IPS DF 6.9 (cell line): ENCODE results near the gene C12orf54.
"Not testable (repeated sequence)": the region's sequence is repeated elsewhere in the genome, so short reads cannot be mapped to it uniquely, and the experiment has no call there.

Experiments used
- DNase-seq: peaks from one replicate; pipeline ENCODE4 v3.0.0-alpha.2; 2013; ENCODE audit warnings: low read depth, low spot score
- H3K27ac ChIP-seq: one replicate; pipeline ENCODE4 v1.5.1; 2013; ENCODE audit warnings: low read length, control low read depth
- H3K27me3 ChIP-seq: 2 replicates; pipeline ENCODE4 v1.6.1; 2013; ENCODE audit warnings: mild to moderate bottlenecking, low read length; ENCODE audit not compliant: control insufficient read depth, insufficient read depth
- H3K36me3 ChIP-seq: 2 replicates; pipeline ENCODE4 v1.6.1; 2013; ENCODE audit warnings: low read length; ENCODE audit not compliant: control insufficient read depth, insufficient read depth
- H3K4me1 ChIP-seq: 2 replicates; pipeline ENCODE4 v1.6.1; 2013; ENCODE audit warnings: low read length; ENCODE audit not compliant: control insufficient read depth, insufficient read depth
- H3K4me3 ChIP-seq: 2 replicates; pipeline ENCODE4 v1.5.1; 2013; ENCODE audit warnings: mild to moderate bottlenecking, low read length
- H3K9me3 ChIP-seq: 2 replicates; pipeline ENCODE4 v1.6.1; 2013; ENCODE audit warnings: low read length, inconsistent platforms; ENCODE audit not compliant: control insufficient read depth, insufficient read depth
- WGBS: extraction: QIAGEN DNeasy Blood & Tissue Kit; methylation state at CpG from one replicate; pipeline ENCODE4 v1.1.7; 2013; ENCODE audit warnings: mixed read lengths, missing lambda C conversion rate; ENCODE audit not compliant: insufficient read length, insufficient coverage; 5-methylcytosine and 5-hydroxymethylcytosine counted together

C12orf54 gene

GRCh38 chr12:48482198-48482597 is at the start of gene C12orf54:
Gene C12orf54, plus strand, starts transcription at chr12:48482498. Its CDS starts 799 bp downstream, at chr12:48483297.
- WGBS = no CpG with 5 or more reads among the region's 2 CpGs
- Histone ChIP-seq H3K36me3 (no peaks in the 10 kb centered on the region), H3K4me3 (no peak within 1 kb of the TSS), H3K9me3 (no peaks in the 10 kb centered on the region), H3K4me1 (no peaks in the 10 kb centered on the region), H3K27me3 (no peaks in the 10 kb centered on the region), H3K27ac (no peak within 1 kb of the TSS)
- no peak for DNase-seq

- not testable (repeated sequence) for DNase-seq, H3K27ac ChIP-seq, H3K9me3 ChIP-seq, H3K4me3 ChIP-seq, H3K27me3 ChIP-seq, H3K36me3 ChIP-seq, H3K4me1 ChIP-seq
- no CpG with 5 or more reads among the region's 10 CpGs for WGBS
These were observed 48.3 kb upstream of the C12orf54 start for GRCh38 chr12:48434016-48434415.

DNA sequence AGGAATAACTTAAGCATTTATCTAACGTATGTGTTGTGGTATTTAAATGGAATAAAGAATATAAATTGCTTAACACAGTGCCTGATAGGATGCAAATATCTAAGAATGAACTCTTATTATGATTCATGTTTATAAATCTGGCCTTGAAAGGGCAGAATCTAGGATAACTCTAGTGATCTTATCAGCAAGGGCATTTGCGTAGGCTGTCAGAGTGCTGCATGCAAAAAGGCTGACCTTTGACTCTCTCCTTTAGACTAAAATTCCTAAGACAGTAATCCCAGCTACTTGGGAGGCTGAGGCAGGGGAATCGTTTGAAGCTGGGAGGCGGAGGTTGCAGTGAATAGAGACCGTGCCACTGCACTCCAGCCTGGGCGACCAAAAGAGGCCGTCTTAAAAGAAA is 41.2 kb upstream of the C12orf54 start:
- Histone ChIP-seq H3K27me3 (no peaks in the 10 kb centered on the region), H3K4me3 (no peak overlapping the region), H3K36me3 (no peaks in the 10 kb centered on the region), H3K4me1 (no peaks in the 10 kb centered on the region), H3K9me3 (no peaks in the 10 kb centered on the region), H3K27ac (no peak overlapping the region)
- WGBS = no CpG with 5 or more reads among the region's 7 CpGs
- DNase-seq = no peak

DNA sequence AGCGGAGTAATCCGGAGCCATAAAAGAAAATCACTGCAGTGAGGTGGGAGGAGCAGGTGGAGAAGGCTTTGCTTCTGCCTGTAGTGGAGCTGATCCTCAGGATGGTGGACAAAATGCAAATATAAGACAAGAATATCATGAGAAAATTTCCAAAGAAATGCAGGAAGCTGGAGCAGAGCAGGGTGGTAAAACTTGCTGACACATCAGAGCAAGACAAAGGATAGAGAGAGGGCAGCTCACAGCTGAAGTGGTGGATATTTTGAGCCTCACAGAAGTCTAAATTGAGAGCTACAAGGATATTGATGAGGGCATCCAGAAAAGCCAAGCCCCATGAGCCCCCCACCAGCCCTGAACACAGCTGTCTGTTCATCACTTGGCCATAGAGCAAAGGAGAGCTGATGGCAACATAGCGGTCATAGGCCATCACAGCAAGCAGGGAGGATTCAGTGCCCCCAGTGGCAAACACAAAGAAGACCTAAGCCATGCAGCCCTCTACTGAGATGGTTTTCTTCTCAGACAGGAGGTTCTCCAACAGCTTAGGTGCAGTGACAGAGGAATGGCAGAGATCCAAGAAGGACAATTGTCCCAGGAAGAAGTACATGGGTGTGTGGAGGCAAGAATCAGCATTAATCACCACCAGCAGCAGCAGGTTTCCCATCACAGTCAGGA is 40.0 kb upstream of the C12orf54 start:
- Histone ChIP-seq H3K9me3 (no peaks in the 10 kb centered on the region), H3K27me3 (no peaks in the 10 kb centered on the region), H3K36me3 (no peaks in the 10 kb centered on the region), H3K4me1 (no peaks in the 10 kb centered on the region), H3K27ac (no peak overlapping the region), H3K4me3 (no peak overlapping the region)
- DNase-seq = no peak
- no CpG with 5 or more reads among the region's 3 CpGs for WGBS

DNA sequence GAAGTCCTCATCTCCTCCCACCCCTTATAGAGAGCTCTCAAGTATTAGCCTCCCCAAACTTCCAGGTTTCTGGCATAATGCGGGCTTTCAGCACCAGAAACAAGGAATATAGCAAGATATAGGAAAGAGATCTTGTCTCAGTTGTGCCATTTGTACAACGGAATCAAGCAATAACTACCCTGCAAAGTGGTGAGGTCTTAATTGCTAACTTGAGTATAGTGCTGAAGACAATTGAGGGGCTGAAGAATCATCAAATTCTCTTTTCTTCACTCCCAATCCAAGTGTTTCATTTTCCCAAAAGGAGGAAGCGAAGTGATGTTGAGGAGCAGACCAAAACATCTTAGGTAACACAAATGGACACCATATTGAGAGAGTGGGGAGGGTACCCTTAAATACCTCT is 36.8 kb upstream of the C12orf54 start:
- Histone ChIP-seq H3K36me3 (no peaks in the 10 kb centered on the region), H3K4me3 (no peak overlapping the region), H3K27me3 (no peaks in the 10 kb centered on the region), H3K9me3 (no peaks in the 10 kb centered on the region), H3K4me1 (no peaks in the 10 kb centered on the region), H3K27ac (no peak overlapping the region)
- no CpG with 5 or more reads among the region's 3 CpGs for WGBS
- no peak for DNase-seq

- Histone ChIP-seq H3K27me3 (no peaks in the 10 kb centered on the region), H3K4me1 (no peaks in the 10 kb centered on the region), H3K4me3 (no peak overlapping the region), H3K36me3 (no peaks in the 10 kb centered on the region), H3K27ac (no peak overlapping the region), H3K9me3 (no peaks in the 10 kb centered on the region)
- WGBS = no CpG with 5 or more reads among the region's 4 CpGs
- no peak for DNase-seq
These were observed 36.0 kb upstream of the C12orf54 start for GRCh38 chr12:48446161-48446776.

DNA sequence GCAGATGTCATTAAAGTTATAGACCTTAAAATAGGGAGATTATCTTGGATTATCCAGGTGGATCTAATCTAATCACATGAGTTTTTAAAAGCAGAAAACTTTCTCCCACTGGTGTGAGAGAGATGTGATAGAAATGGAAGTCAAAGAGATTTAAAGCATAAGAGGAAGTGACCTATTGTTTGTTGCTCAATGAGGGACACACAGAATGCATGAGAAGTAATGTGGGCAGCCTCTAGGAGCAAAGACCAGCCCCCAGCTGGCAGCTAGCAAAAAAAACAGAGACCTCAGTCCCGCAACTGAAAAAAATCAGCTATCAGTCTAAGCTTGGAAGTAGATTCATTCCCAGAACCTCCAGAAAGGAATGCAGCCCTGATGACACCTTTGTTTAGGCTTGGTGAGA is 34.5 kb upstream of the C12orf54 start:
- no peak for DNase-seq
- H3K27me3 ChIP-seq = no peaks in the 10 kb centered on the region
- no peaks in the 10 kb centered on the region for H3K9me3 ChIP-seq
- H3K4me1 ChIP-seq = no peaks in the 10 kb centered on the region
- no peaks in the 10 kb centered on the region for H3K36me3 ChIP-seq
- no peak overlapping the region for H3K4me3 ChIP-seq
- WGBS = no CpG with 5 or more reads among the region's 1 CpG
- no peak overlapping the region for H3K27ac ChIP-seq

DNA sequence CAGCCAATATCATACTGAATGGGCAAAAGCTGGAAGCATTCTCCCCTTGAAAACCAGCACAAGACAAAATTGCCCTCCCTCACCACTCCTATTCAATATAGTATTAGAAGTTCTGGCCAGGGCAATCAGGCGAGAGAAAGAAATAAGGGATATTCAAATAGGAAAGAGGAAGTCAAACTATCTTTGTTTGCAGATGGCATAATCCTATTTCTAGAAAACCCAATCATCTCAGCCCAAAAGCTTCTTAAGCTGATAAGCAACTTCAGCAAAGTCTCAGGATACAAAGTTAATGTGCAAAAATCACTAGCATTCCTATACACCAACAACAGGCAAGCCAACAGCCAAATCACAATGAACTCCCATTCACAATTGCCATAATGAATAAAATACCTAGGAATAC is 30.9 kb upstream of the C12orf54 start:
- no CpG with 5 or more reads among the region's 1 CpG for WGBS

GRCh38 chr12:48452961-48453360 is 29.3 kb upstream of the C12orf54 start:
- not testable (repeated sequence) for H3K4me3 ChIP-seq, H3K9me3 ChIP-seq, H3K27me3 ChIP-seq, DNase-seq, H3K36me3 ChIP-seq, H3K27ac ChIP-seq, H3K4me1 ChIP-seq
- WGBS = no CpG with 5 or more reads among the region's 2 CpGs

More for the DNA sequence above, 30.9 kb upstream of the C12orf54 start:
- H3K36me3 ChIP-seq = no peaks in the 10 kb centered on the region
- no peak for DNase-seq
- no peaks in the 10 kb centered on the region for H3K4me1 ChIP-seq
- H3K27ac ChIP-seq = no peak overlapping the region
- no peaks in the 10 kb centered on the region for H3K9me3 ChIP-seq
- no peak overlapping the region for H3K4me3 ChIP-seq
- no peaks in the 10 kb centered on the region for H3K27me3 ChIP-seq

GRCh38 chr12:48454667-48455066 is 27.6 kb upstream of the C12orf54 start:
- DNase-seq = no peak
- H3K9me3 ChIP-seq = no peaks in the 10 kb centered on the region
- no CpG with 5 or more reads among the region's 1 CpG for WGBS
- H3K27me3 ChIP-seq = no peaks in the 10 kb centered on the region
- no peak overlapping the region for H3K4me3 ChIP-seq
- no peaks in the 10 kb centered on the region for H3K36me3 ChIP-seq
- H3K4me1 ChIP-seq = no peaks in the 10 kb centered on the region
- no peak overlapping the region for H3K27ac ChIP-seq

DNA sequence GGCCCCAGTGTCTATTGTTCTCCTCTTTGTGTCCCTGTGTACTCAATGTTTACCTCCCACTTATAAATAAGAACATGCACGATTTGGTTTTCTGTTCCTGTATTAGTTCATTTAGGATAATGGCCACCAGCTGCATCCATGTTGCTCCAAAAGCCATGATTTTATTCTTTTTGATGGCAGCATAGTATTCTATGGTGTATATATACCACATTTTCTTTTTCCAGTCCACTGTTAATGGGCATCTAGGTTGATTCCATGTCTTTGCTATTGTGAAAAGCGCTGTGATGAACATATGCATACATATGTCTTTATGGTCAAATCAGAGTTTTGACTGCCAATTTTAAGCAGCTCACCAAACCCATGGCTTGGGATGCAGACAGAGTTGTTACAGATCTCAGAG is 27.2 kb upstream of the C12orf54 start:
- Histone ChIP-seq H3K27me3 (no peaks in the 10 kb centered on the region), H3K9me3 (no peaks in the 10 kb centered on the region), H3K27ac (no peak overlapping the region), H3K36me3 (no peaks in the 10 kb centered on the region), H3K4me1 (no peaks in the 10 kb centered on the region), H3K4me3 (no peak overlapping the region)
- no CpG with 5 or more reads among the region's 2 CpGs for WGBS
- no peak for DNase-seq
